ENCODE measurements around the gene STC2.

The STC2 gene

DNA sequence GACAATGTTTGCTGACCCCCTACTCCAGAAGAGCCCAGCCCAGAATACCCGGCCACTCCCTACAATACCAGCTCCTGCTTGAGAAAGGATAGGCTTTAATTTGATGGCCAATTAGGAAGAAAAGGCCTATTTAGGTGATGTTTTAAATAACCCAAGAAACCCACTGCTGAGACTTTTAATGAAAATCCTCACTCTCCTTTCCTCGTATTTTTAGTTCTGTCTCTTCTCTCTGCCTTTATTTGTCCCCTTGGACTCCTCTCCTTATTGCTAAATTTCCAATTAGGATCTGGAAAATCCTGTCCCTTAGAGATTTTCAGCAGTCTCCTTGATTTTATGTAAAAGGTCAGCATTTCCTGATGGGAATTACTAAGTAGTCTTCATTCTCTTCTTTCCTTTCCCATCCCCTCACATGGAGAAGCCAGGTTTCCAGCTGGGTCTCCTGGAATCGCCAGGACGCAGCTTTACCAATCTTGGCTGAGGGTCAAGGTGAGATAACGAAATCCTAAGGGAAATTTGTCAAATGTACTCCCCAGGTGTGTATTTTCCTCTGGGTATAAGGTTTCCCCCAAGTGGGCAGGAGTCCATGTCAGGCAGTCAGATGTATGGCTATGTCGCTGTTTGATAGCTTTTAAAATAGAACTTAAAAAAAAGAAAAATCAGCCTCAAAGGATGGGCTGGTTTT lies 11.7 kb downstream of the STC2 start:
- DNase-seq (ENCODE audit: low read depth) = no peak
- H3K4me3 ChIP-seq (ENCODE audit: low read depth, low read length) = no peak overlapping the region

- H3K4me3 ChIP-seq (ENCODE audit: low read depth, low read length) = no peak overlapping the region
- peak; percentile 85 for DNase-seq (ENCODE audit: low read depth)
Observed at GRCh38 chr5:173315495-173316338, 12.5 kb downstream of the STC2 start.

GRCh38 chr5:173314166-173314952 lies 13.9 kb downstream of the STC2 start:
- DNase-seq (ENCODE audit: low read depth) = no peak

DNA sequence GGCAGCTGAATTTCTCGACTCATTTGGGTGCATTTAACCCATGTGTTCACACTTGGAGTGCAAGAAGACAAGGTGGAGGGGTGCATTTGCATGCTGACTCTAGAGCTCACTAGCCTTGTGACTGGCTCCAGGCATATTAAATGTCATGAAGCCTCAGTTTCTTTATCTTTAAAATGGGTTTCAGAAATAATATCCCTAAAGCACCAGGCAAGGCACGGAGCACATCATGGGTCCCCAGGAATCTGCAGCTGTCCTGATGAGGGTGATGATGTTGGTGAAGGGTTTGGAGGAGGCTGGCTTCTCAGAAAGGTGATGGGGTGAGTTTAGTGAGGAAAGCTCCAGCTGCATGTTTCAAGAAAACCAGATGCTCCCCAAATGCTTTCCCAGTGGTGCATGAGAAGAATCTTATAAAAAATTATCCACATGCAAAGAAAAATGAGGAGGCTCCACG lies 14.8 kb downstream of the STC2 start:
- DNase-seq (ENCODE audit: low read depth) = no peak
- H3K4me3 ChIP-seq (ENCODE audit: low read depth, low read length) = no peak overlapping the region

More at GRCh38 chr5:173314166-173314952, 13.9 kb downstream of the STC2 start:
- no peak overlapping the region for H3K4me3 ChIP-seq (ENCODE audit: low read depth, low read length)

- DNase-seq (ENCODE audit: low read depth) = no peak
- H3K4me3 ChIP-seq (ENCODE audit: low read depth, low read length) = no peak overlapping the region
Observed at GRCh38 chr5:173312821-173313220, 15.4 kb downstream of the STC2 start.

DNA sequence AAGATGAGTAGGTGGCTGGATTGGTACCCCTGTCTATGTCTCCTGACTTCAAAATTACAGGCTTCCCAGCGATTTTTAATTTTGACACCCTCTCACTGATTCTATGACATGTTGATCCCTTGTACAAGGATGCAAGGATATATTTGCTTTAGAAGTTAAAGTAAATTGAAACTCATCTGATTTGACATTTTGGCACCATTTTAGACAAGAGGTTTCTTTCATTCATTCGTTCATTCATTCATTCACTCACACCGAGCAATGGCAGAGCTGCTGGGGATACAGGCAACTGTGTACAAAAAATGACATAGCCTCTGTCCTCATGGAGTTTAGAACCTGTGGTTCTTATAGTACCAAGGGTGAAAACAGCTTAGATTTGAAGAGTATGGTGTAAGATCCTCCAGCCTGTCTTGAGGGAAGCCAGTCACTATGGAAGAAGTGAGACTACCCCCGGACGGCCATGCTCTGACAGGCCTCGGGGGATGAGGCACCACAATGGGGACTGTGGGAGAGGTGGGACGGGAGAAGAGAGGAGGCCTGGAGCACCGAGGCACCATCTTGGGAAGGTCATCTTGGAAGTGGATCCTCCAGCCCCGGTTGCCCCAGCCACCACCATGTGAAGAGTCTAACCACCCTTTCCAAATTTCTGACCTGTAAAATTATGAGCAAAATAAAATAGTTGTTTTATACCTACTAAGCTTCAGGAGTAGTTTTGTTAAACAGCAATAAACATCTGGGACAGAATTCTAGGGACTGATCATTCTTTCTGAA lies 16.2 kb downstream of the STC2 start:
- DNase-seq (ENCODE audit: low read depth) = no peak

DNA sequence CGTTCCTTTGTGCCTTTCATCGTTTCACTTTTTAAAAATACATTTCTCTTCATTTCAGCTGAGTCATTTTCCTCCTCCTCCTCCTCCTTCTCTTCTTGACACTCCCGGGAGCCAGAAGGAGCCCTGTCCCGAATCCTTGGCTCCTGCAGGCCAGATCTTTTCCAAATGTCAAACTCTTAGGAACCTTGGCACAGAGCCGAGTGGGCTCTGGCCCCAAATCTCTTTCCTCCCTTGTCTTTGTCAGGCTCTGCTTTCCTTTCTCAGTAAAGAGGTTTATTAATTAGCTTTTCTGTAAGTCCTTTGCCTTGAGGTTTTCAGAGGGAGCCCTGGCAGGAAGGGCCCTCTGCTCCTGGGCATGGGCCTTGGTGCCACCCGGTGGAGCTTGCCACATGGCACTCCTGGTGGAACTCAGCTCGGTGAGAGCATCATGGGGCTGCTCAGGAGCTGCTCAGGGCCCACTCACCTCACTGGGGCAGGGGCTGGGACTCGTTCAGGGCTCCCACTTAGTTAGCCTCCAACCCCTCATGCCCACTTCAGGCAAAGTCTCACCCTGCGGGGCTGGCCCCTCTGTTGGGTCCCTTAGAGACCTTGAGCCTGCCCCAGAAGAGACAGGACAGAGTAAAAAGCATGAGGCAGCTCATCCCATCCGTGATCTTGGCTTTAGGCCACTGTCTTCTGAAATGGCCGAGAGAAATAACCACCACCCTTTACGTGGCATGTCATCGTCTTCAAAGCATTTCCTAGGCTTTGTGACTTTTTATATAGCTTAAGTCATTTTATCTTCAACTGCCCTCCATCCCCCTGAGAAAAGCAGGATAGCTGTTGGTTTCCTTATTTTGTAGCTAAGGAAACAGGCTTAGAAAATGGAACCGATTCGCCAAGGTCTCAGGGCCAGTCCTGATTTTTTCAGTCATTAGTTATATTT lies 17.1 kb downstream of the STC2 start:
- no peak for DNase-seq (ENCODE audit: low read depth)

More for the DNA sequence above, 16.2 kb downstream of the STC2 start:
- no peak overlapping the region for H3K4me3 ChIP-seq (ENCODE audit: low read depth, low read length)

DNA sequence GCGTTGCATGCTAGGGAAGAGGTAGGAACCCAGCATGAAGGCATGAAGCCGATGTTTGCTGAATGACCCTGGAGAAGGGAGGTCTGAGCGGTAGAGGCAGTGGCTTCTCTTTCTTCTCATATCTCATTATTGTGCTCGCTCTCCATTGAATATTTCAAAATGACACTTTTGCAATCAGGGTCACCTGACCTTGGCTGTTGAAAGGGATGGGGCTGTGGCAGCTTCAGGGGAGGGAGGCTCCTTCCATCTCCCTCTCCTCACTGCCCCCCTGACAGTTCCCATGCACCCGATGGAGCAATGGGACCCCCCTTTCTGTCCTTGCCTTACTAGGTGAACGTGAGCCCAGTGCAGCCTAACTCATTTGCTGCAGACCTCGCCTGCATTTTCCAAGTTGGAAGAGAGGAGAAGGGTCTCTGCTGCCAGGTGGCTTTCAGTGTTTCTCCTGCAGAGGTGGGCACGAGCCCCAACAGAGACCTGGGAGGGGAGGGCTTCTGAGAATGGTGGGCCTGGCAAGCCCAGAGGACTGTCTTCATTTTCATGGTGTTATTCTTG lies 17.9 kb downstream of the STC2 start:
- H3K4me3 ChIP-seq (ENCODE audit: low read depth, low read length) = no peak overlapping the region
- no peak for DNase-seq (ENCODE audit: low read depth)

More for the DNA sequence above, 17.1 kb downstream of the STC2 start:
- H3K4me3 ChIP-seq (ENCODE audit: low read depth, low read length) = no peak overlapping the region

GRCh38 chr5:173309731-173310130 lies 18.5 kb downstream of the STC2 start:
- no peak for DNase-seq (ENCODE audit: low read depth)
- no peak overlapping the region for H3K4me3 ChIP-seq (ENCODE audit: low read depth, low read length)

DNA sequence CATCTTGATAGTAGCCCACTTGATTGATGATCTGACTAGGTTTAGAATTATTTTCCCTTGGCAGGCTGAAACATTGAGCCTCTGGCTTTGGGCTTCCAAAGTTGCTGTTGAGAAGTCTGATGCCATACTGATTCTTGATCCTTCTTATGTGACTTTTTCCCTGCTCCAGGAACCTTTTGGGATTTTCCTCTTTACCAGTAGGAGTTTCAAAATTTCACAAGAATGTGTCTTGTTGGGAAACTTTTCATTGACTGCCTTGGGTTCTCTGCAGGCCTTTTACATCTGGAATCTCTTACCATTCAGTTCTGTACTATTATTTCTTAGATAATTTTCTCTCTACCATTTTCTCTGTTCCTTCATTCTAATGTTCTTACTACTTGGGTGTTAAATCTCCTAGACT lies 20.0 kb downstream of the STC2 start:
- H3K4me3 ChIP-seq (ENCODE audit: low read depth, low read length) = no peak overlapping the region
- no peak for DNase-seq (ENCODE audit: low read depth)

GRCh38 chr5:173307695-173308094 lies 20.5 kb downstream of the STC2 start:
- no peak for DNase-seq (ENCODE audit: low read depth)

GRCh38 chr5:173306695-173307094 lies 21.5 kb downstream of the STC2 start:
- DNase-seq (ENCODE audit: low read depth) = no peak
- H3K4me3 ChIP-seq (ENCODE audit: low read depth, low read length) = no peak overlapping the region

More at GRCh38 chr5:173307695-173308094, 20.5 kb downstream of the STC2 start:
- H3K4me3 ChIP-seq (ENCODE audit: low read depth, low read length) = no peak overlapping the region

GRCh38 chr5:173304591-173304988 lies 23.6 kb downstream of the STC2 start:
- DNase-seq (ENCODE audit: low read depth) = no peak
- no peak overlapping the region for H3K4me3 ChIP-seq (ENCODE audit: low read depth, low read length)

GRCh38 chr5:173303878-173304590 lies 24.2 kb downstream of the STC2 start:
- DNase-seq (ENCODE audit: low read depth) = no peak
- H3K4me3 ChIP-seq (ENCODE audit: low read depth, low read length) = no peak overlapping the region

- H3K4me3 ChIP-seq (ENCODE audit: low read depth, low read length) = no peak overlapping the region
- DNase-seq (ENCODE audit: low read depth) = peak; percentile 47
Observed at GRCh38 chr5:173302546-173303155, 25.6 kb downstream of the STC2 start.

DNA sequence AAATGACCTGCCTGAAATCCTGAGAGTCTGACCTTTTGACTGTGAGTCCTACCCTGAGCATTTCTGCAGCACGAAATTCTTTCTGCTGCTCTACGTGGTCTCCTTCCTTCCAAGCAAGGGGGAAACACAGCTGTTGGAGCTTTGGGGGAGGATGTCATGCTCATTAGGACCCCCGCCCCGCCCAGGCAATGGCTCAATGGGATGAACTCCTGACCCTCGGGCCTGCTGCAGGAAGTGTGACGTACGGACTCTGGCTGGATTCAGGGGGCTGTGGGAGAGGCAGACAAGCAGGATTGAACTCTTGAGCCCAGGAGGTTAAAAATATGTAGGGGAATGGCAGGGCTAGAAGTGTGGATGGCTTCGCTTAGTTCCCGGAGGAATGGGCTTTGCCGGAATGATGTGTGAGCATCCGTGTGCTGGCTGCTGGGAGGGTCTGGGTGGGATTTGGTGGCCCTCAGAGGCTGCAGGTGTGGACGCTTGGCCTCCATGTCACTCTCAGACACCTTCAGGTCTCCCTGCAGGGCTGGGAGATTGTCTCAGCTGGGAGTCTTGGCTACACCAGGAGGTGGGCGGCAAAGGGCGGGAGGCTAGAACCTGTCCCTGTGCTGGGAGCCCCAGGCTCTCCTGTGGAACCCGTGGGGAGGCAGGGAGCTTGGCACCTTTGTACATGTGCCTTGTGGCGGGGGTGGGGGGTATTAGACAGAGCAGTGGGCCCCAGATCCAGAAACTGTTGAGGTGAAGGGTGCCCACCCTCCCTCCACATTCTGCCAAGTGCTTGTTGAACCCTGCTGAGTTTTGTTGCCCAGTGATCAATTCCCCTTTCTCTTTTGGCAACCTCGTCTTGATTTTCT lies 26.3 kb downstream of the STC2 start:
- no peak for DNase-seq (ENCODE audit: low read depth)
- no peak overlapping the region for H3K4me3 ChIP-seq (ENCODE audit: low read depth, low read length)
